ENCODE results near the gene FAM25C.
"Not testable (repeated sequence)": the region's sequence is repeated elsewhere in the genome, so short reads cannot be mapped to it uniquely, and the experiment has no call there.

FAM25C gene
- long read RNA-seq, donor 1, result 0 reads
- long read RNA-seq, donor 2, result 0 reads
- long read RNA-seq, donor 3, result 0 reads
- long read RNA-seq, donor 4, result 0 reads
- long read RNA-seq, donor 5, result 0 reads
- long read RNA-seq, donor 6, result 0 reads
- long read RNA-seq, donor 7, result 0 reads
- long read RNA-seq, donor 8, result 0 reads

- DNase-seq, result not testable (repeated sequence)
Measured at GRCh38 chr10:47999691-48000090, at the start of gene FAM25C. FAM25C (minus strand) TSS chr10:47999791; CDS start chr10:47999765, 26 bp downstream.

GRCh38 chr10:48044557-48044956 is 45.0 kb upstream of the FAM25C start:
- not testable (repeated sequence) for DNase-seq

- DNase-seq, result not testable (repeated sequence)
Measured at GRCh38 chr10:48031390-48031789, 31.8 kb upstream of the FAM25C start.

GRCh38 chr10:48002306-48002705 is 2.7 kb upstream of the FAM25C start:
- DNase-seq, result not testable (repeated sequence)

GRCh38 chr10:47994045-47994444 is 5.5 kb downstream of the FAM25C start:
- DNase-seq, result not testable (repeated sequence)

- not testable (repeated sequence) for DNase-seq
Measured at GRCh38 chr10:47992560-47992959, 7.0 kb downstream of the FAM25C start.

- not testable (repeated sequence) for DNase-seq
Measured at GRCh38 chr10:47991706-47992105, 7.9 kb downstream of the FAM25C start.

- DNase-seq, result not testable (repeated sequence)
Measured at GRCh38 chr10:47990097-47990496, 9.5 kb downstream of the FAM25C start.

GRCh38 chr10:47989542-47989950 is 10.0 kb downstream of the FAM25C start:
- not testable (repeated sequence) for DNase-seq

GRCh38 chr10:47988718-47989541 is 10.7 kb downstream of the FAM25C start:
- not testable (repeated sequence) for DNase-seq

- DNase-seq, result not testable (repeated sequence)
Measured at GRCh38 chr10:47987952-47988351, 11.6 kb downstream of the FAM25C start.

GRCh38 chr10:47986413-47987230 is 13.0 kb downstream of the FAM25C start:
- not testable (repeated sequence) for DNase-seq

GRCh38 chr10:47975409-47975808 is 24.2 kb downstream of the FAM25C start:
- not testable (repeated sequence) for DNase-seq

GRCh38 chr10:47973131-47973530 is 26.5 kb downstream of the FAM25C start:
- not testable (repeated sequence) for DNase-seq

GRCh38 chr10:47972077-47972476 is 27.5 kb downstream of the FAM25C start:
- not testable (repeated sequence) for DNase-seq

- not testable (repeated sequence) for DNase-seq
Measured at GRCh38 chr10:47971598-47971997, 28.0 kb downstream of the FAM25C start.

- not testable (repeated sequence) for DNase-seq
Measured at GRCh38 chr10:47970047-47970446, 29.5 kb downstream of the FAM25C start.

- not testable (repeated sequence) for DNase-seq
Measured at GRCh38 chr10:47968988-47969387, 30.6 kb downstream of the FAM25C start.

- not testable (repeated sequence) for DNase-seq
Measured at GRCh38 chr10:47964280-47965063, 35.1 kb downstream of the FAM25C start.

- DNase-seq, result not testable (repeated sequence)
Measured at GRCh38 chr10:47962785-47963184, 36.8 kb downstream of the FAM25C start.

- DNase-seq, result not testable (repeated sequence)
Measured at GRCh38 chr10:47960699-47961098, 38.9 kb downstream of the FAM25C start.

- not testable (repeated sequence) for DNase-seq
Measured at GRCh38 chr10:47959677-47960076, 39.9 kb downstream of the FAM25C start.

Measured in right kidney (tissue), 9 donors.